SK-N-MC (cell line): ENCODE measurements around the gene DCP1A.

Source experiments
- DNase-seq: peaks from one replicate; pipeline ENCODE4 v3.0.0-alpha.2; 2011; ENCODE audit warnings: low read depth, low spot score
- H3K27ac ChIP-seq: fragments of 200-600 bp; sonication (generic); 2 replicates; pipeline ENCODE4 v1.5.1; 2016; ENCODE audit warnings: mixed run types
- H3K36me3 ChIP-seq: fragments of 200-600 bp; sonication (generic); 2 replicates; pipeline ENCODE4 v1.6.1; 2017; ENCODE audit warnings: antibody characterized with exemption, low read length, mixed read lengths; ENCODE audit not compliant: insufficient read depth
- H3K4me3 ChIP-seq: fragments of 200-600 bp; sonication (generic); 2 replicates; pipeline ENCODE4 v1.5.1; 2016
- H3K9ac ChIP-seq: fragments of 200-600 bp; sonication (generic); 2 replicates; pipeline ENCODE4 v1.8.0; 2017; ENCODE audit warnings: mixed run types, mixed read lengths; ENCODE audit not compliant: insufficient read length
- H3K9me3 ChIP-seq: fragments of 200-600 bp; sonication (generic); 2 replicates; pipeline ENCODE4 v1.6.1; 2017; ENCODE audit warnings: low read depth, mild to moderate bottlenecking, antibody characterized with exemption, low read length, moderate library complexity, mixed read lengths
- EZH2 ChIP-seq: fragments of 200-600 bp; sonication (generic); IDR thresholded peaks from one replicate; pipeline ENCODE4 v1.6.1; 2017; ENCODE audit warnings: antibody characterized with exemption
- FOXP2 ChIP-seq: optimal IDR thresholded peaks from 2 replicates; pipeline ENCODE3; 2011; ENCODE audit warnings: mild to moderate bottlenecking, moderate library complexity; ENCODE audit not compliant: insufficient read depth; ENCODE audit errors: extremely low read length, control extremely low read depth
- POLR2AphosphoS5 ChIP-seq: IDR thresholded peaks from 2 replicates; pipeline ENCODE4 v1.6.1; 2012; ENCODE audit warnings: mild to moderate bottlenecking, low read depth, low read length, borderline replicate concordance

The DCP1A gene

DNA sequence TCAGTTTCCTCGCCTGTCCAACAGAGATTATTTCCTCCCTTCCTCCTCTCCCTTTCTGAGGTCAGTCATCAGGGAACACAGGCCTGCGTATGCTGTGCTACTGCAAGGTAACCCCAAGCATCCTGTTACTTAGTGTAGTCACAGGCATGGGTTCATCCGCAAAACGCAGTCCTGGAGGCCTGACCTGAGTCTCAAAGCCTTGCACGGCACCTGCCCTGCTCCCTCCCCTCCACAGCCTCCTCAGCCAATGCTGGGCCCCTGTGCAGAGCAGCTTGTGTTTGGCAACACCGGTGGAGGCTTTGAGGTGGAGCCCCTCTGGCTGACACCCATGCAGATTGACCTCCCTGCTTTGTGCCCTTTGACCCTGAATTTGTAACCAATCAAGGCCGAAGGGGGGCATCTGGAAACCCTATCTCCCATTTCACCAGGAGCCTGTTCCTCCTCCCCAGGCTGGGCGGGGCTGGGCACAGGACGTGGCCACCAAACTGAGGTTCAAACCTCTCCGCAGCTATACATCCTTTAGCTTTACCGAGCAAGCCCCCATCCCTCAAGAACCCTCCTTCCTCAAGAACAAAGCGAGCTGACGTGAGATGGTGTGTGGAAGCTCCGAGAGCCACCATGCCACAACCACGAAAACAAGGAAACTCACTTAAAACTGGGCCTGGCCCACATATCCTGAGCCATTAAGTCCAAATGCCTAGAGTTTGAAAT is 113.1 kb downstream of the DCP1A start:
- Histone ChIP-seq H3K36me3 (peaks cover 27% of the 10 kb centered on the region; the same call in 1 of the 2 replicates), H3K4me3 (no peak overlapping the region), H3K9ac (no peak overlapping the region), H3K9me3 (no peaks in the 10 kb centered on the region), H3K27ac (no peak overlapping the region)
- no peak for TF ChIP-seq EZH2
- TF ChIP-seq FOXP2, result no peak
- no peak for TF ChIP-seq POLR2AphosphoS5
- no peak for DNase-seq
